GM08714 (cell line): ENCODE data around the gene ZBTB43.
A peak's percentile ranks its signal among the peaks of the same experiment; 100 is the strongest.
"Not testable (repeated sequence)": the region's sequence is repeated elsewhere in the genome, so short reads cannot be mapped to it uniquely, and the experiment has no call there.

Experiments
- H3K4me3 ChIP-seq: fragments of 200-500 bp; sonication (Bioruptor generic); 2 replicates; pipeline ENCODE4 v1.5.1; 2014; ENCODE audit warnings: mild to moderate bottlenecking, low read length, inconsistent platforms
- ZNF274 ChIP-seq: IDR thresholded peaks from 2 replicates; pipeline ENCODE4 v1.6.1; 2012; ENCODE audit warnings: mild to moderate bottlenecking, low read depth, low read length

The ZBTB43 gene

GRCh38 chr9:126804696-126805553, at the start of gene ZBTB43:
TSS of gene ZBTB43 (plus strand) at chr9:126805040. CDS start at chr9:126832510, 27,470 bp downstream.
- TF ChIP-seq ZNF274 = no peak
- peak within 1 kb of the TSS; percentile 79 for H3K4me3 ChIP-seq

- no peak overlapping the region for H3K4me3 ChIP-seq
- TF ChIP-seq ZNF274 = no peak
Measured at GRCh38 chr9:126755317-126755875, 49.4 kb upstream of the ZBTB43 start.

DNA sequence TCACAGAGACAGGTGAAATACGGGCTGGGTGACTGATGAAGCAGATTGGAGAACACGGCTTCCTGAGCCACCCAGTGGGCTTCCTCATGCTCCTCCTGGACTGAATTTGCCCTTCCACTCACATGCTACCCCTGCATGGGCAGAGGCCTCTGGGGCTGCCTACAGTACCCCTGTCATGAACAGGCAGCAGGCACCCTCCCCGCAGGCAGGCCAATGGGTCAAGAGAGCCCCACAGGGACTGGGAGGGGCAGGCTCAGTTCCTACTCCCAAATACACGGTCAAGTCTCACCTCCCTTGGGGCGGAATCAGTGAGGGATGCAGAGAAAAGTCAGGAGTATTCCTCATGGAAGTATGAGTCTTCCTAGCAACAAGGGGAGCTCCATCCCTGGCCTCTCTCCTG, 48.6 kb upstream of the ZBTB43 start:
- H3K4me3 ChIP-seq = no peak overlapping the region
- no peak for TF ChIP-seq ZNF274

GRCh38 chr9:126756876-126757415, 47.9 kb upstream of the ZBTB43 start:
- TF ChIP-seq ZNF274 = no peak
- H3K4me3 ChIP-seq = no peak overlapping the region

- TF ChIP-seq ZNF274 = no peak
- no peak overlapping the region for H3K4me3 ChIP-seq
Measured at GRCh38 chr9:126758916-126759585, 45.8 kb upstream of the ZBTB43 start.

- no peak overlapping the region for H3K4me3 ChIP-seq
- no peak for TF ChIP-seq ZNF274
Measured at GRCh38 chr9:126761274-126761673, 43.6 kb upstream of the ZBTB43 start.

DNA sequence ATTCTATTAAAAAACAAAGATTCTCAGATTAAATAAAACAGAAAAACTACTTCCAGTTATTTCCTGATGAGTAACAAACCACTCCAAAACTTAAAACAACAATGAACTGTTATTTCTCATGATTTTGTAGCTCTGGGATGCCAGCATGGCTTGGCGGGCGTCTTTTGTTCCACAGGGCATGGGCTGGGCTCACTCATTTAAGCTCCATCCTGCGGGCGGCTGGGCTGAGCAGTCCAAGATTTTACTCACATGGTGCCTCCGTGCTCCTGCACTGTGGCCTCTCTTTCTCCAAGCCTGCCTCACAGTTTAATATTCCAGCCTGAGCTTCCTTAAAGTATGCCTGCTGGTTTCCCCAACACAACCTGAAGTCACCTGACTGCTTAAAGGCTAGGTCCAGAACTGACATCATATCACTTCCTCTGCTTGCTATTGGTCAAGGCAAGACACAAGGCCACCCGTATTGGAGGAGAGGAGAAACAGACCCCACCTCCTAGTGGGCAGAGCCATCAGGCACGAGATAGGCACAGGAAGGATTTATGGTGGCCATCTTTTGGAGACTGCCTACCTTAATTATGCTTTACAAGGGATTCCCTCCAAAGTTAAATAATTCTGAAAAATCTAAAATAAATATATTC, 41.6 kb upstream of the ZBTB43 start:
- H3K4me3 ChIP-seq = no peak overlapping the region
- no peak for TF ChIP-seq ZNF274

GRCh38 chr9:126773004-126773607, 31.7 kb upstream of the ZBTB43 start:
- TF ChIP-seq ZNF274 = no peak
- H3K4me3 ChIP-seq = no peak overlapping the region

DNA sequence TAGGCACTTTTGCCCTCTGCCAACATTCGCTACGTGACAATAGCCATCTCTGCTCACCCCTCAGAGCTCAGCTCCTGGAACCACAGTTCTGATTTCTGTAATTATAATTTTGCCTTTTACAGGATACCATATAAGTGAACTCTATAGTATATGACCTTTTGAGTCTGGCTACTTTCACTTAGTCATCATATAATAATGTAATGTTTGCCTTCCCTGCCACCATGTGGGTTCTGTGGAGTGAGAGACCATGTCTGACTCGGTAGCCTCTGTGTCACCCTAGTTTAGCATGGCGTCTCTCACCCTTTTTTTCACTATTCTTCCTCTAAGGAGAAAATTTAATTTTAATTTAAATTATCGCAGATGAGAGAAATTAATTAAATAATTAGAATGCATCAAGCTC, 28.9 kb upstream of the ZBTB43 start:
- no peak for TF ChIP-seq ZNF274
- H3K4me3 ChIP-seq = no peak overlapping the region

- no peak for TF ChIP-seq ZNF274
- no peak overlapping the region for H3K4me3 ChIP-seq
Measured at GRCh38 chr9:126777733-126778132, 27.1 kb upstream of the ZBTB43 start.

GRCh38 chr9:126778141-126778540, 26.7 kb upstream of the ZBTB43 start:
- no peak for TF ChIP-seq ZNF274
- no peak overlapping the region for H3K4me3 ChIP-seq

GRCh38 chr9:126778696-126779095, 26.1 kb upstream of the ZBTB43 start:
- H3K4me3 ChIP-seq = not testable (repeated sequence)

DNA sequence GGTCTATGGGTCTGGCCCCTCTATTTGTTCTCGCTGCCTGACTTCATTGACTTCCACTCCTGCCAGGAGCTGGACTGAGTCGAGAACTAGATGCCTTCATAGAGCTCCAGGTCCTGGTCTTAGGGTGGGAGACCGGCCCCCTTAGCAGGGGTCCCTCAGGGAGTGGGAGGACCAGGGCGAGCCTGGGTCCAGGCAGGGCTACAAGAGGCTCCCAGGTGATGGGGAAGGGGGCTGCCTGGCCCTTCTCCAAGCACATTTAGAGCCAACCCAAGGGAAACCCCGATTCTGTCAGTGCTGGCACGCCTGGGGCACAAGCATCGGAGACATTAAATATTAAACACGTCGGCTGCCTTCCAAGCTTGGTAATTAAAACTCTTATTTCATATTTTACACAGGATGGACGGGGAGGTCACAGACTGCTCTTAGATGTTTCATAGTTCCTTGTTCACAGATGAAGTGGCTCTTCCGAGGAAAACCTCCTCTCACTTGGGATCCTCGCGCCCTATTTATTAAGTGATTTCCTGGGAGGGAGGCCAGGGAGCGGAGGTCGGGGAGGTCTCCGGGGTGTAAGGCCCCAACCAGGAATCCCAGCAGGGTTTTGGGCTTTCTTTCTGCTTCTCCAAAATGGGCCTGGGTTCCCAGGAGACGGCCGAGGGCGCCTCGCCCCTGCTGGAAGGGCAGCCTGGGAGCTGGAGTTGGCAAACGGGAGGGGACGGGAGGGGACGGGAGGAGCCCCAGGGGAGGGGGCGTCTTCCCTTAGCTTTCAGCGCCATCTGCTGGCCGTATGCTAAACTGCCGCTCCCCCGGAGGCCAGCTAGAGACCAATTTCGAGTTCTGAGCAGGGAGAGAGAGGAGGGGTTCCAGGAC, 23.4 kb upstream of the ZBTB43 start:
- no peak for TF ChIP-seq ZNF274
- no peak overlapping the region for H3K4me3 ChIP-seq
